G401.6 (cell line): ENCODE results near the gene GAL.

Source experiments
- FAIRE-seq: peaks from 2 replicates; lab custom pipeline; 2012; peaks lifted over from hg19 to GRCh38; lab: Jason Lieb, UNC

Gene GAL

DNA sequence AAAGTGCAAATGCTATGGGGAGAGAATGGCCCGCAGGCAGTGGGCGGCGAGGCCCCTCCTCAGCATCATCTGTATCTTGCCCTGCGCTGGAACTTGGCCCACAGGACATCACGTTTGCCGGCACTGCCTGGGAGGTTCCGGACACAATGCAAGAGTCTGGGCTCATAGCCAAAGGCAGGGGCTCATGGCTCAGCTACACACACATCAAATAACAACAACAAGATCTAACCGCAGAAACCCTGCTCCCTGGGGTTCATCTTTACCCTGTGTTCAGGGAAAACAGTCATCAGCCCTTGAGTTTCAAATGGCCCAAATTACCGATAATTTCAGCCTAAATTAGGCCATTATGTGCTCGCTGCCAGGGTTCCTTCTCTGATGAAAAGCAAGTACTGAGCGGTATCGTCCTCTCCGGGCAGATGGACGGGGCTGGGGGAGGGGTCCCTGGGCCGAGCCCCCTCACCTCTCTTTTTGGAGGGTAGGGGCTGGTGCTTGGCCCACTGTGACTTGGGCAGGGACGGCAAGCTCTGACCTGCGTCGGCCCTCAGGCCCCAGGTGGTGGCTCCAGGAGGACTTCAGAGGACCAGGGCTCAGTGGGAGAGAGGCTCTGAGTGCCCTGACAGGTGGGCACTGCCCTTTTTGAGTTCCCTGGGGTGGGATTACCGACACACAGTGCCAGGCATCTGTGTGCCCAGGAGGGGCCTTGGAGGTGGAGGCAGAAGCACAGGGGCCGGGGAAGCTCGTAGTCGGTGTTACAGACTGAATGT is 25.0 kb upstream of the GAL start:
- FAIRE-seq, result no peak

DNA sequence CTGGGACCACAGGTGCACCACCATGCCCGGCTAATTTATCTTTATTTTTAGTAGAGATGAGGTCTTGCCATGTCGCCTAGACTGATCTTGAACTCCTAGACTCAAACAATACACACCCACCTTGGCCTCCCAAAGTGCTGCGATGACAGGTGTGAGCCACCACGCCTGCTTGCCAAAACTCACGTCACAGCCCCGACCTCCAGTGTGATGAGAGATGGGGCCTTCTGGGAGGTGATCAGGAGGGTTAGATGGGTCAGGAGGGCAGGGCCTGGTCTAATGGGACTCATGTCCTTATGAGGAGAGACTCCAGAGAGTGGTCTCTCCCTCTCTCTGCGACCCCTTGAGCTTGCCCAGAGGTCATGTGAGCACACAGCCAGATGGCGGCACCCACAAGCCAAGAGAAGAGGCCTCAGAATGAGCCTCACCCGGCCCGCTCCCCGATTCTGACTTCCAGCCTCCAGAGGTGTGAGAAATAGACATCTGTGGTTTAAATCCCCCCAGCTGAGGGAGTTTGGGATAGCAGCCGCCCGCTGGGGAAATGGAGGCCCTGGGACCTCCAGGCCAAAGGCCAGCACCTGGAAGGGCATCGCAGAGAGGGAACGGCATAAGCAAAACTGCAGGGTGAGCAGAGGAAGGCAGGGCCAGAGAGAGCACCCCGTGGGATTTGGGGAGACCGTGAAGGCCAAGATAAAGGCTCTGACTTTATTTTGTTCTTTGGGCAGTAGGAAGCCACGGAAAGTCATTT is 24.1 kb upstream of the GAL start:
- FAIRE-seq, result no peak

DNA sequence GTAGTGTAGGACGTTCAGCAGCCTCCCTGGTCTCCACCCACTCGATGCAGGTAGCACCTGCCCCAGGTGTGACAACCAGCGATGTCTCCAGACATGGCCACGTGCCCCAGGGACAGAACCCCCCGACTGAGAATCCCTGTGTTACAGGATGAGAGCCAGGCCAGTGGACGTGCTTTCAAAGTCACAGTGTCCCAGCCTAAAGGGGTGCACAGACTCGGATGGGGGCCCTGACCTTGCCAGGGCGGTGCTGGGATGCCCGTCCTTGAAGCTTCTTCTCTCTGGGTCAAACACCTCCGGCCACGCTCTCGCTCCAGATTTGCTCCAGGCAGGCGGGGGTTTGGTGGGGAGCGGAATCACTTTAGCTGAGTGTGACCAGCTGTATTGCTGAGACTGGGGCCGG is 23.3 kb upstream of the GAL start:
- no peak for FAIRE-seq

DNA sequence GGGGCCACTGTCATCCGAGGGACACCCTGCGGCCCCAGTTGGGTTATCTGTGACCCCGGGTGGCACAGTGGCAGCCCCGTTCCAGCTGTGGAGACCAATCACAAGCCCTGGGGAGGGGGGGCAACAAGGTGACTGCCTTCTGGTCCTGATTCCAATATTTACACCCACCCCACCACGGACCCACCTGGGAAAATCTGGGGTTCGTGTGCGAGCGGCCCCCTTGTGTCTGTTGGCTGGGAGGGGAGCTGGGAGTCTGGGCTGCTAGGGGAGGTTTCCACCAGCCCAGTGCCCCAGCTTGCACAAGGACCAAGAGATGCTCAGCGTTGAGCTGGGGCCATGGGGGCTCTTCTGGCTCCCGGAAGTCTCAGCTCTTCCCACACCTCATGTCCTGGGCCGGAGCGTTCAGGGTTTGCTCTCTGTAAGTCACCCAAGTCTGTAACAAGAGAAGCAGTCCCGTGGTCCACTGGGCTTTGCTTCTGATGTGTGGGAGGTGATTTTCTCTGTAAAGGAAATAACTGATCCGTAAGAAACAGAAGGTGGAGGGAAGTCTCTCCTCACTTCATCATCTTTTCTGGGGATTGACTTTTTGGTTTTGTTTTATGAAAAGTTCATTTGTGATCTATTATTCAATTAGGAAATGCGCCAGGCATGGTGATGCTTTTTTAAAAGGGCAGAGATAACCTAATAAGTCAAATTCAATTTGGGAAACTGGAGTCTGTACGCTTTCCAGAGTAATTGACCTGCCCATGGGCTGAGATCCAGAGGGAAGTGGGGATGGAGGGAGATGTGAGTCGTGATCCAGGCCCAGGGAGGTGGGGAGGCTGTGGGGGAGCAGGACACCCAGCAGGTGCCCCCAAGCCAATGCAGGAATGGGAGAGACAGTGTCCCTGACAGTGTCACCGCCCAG is 22.4 kb upstream of the GAL start:
- FAIRE-seq, result no peak

DNA sequence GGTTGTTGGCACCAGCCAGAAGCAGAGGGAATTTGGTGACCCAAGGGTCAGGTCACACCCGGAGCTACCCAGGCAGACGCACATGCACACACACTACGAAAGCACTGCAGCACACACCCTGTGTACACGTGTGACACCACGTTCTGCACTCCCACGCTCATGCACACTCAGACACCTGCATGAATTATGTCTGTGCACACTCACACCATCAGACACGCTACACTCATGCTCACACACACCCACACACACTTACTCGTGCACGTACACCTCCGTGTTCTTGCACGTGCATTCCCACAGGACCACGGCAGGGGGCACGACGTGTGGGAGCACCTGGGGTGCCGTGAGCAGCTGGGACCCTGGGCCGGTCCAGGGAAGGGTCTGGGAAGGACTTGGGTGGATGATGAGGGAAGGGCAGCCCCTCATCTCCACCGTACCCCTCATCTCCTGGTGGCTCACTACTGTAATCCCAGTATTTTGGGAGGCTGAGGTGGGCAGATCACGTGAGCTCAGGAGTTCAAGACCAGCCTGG is 20.8 kb upstream of the GAL start:
- FAIRE-seq, result no peak

DNA sequence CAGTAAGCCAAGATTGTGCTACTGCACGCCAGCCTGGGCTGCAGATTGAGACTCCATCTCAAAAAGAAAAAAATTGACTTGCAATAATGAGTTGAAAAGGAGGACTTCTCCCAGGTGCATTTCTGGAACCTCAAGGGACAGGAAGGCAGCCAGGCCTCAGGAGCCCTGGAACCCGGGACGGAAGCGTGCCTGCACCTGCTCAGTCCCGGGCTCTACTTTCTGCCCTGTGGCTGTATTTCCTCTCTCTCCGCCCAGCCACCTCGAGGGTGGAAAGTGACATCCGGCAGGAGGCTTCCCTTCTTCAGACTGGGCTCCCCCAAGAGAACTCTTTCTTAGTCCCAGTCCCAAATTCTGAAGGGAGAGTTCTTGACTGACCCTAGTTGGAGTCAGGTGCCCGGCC is 20.2 kb upstream of the GAL start:
- FAIRE-seq, result no peak

DNA sequence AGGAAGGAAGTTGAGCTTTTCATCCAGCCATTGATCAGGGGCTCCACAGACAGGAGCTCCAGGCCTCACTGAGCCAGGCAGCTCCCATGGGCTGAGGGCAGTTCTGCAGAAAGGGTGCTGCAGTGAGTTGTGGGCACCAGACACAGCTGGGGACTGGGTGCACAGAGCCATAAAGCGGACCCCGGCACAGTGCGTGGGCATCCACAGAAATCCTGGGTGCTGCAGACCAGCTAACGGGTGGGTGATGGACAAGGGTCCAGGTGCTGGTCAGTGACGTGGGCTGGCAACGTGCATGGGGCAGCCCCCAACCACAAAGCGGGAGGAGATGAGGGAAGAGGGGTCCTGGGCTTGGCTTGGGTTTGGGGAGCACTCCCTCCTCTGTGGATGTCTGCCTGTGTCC is 19.4 kb upstream of the GAL start:
- no peak for FAIRE-seq

DNA sequence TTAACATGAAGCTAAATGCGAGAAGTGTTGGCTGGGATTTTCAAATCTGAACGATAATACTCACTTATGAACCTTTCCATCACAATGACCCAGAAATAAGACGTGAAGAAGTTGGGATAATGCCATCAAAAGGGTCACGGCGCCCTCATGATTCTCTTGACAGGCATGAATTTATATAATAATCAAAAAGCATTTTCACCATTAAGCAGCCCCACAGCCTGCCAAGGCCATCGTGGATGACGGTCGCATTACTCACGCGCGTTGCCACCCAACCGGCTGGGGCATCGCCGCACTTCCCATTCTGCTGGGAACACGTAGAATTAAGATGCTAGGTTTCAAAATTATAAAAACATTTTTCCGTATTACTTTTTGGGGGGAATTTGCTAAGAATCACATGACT is 18.9 kb upstream of the GAL start:
- FAIRE-seq, result no peak

DNA sequence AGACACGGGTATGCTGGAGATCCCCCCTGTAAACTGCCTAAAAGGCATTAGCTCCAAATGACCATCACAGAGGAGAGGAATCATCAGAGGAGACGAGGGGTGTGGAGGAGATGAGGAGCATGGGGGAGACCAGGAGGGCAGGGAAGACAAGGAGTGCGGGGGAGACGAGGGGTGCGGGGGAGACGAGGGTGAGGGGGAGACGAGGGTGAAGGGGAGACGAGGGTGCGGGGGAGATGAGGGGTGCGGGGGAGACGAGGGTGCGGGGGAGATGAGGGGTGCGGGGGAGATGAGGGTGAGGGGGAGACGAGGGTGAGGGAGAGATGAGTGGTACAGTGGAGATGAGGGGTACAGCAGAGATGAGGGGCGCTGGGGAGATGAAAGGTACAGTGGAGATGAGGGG is 17.5 kb upstream of the GAL start:
- FAIRE-seq, result no peak

DNA sequence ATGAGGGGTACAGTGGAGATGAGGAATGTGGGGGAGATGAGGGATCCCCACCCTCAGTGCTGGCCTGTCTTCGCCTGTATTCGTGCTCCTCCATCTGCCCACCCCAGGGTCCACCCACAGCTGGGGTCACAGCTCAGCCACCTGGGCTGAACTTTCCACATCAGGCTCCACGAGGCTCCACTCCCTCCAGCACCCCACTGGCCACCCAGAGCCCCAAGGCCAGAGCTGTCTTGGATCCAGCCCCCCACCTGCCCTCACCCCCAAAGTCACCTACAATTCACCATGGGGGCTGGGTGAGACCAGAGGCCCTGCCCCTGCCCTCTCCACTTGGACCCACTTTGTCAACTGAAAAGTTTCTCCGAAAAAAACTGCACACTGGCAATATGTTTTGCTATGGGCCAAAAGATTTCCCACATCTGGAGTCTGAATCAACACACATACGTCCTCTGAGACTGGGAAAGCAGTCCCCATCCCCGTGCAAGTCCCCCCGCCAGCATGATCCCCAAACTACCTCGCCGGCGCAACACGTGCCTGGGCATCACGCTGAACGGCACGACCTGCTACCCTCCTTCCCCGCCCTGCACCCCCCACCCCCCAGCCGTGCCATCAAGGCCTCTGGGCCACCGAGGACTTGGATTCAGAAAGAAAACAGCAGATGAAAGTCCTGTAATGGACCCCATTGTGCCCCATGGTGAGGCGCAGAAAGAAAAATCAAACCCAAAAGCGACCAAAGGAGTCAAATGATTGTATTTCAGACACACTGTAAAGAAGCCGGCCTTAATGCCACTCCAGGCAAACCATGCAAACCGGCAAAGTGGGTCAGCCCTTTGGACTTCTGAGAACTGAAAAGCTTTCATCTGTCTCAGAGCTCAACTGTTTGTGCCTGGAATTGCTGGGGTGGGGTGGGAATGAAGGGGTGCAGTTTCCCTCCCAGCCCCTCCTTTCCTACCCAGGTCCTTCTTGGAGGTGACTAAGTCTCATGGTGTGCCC is 16.5 kb upstream of the GAL start:
- FAIRE-seq, result no peak

DNA sequence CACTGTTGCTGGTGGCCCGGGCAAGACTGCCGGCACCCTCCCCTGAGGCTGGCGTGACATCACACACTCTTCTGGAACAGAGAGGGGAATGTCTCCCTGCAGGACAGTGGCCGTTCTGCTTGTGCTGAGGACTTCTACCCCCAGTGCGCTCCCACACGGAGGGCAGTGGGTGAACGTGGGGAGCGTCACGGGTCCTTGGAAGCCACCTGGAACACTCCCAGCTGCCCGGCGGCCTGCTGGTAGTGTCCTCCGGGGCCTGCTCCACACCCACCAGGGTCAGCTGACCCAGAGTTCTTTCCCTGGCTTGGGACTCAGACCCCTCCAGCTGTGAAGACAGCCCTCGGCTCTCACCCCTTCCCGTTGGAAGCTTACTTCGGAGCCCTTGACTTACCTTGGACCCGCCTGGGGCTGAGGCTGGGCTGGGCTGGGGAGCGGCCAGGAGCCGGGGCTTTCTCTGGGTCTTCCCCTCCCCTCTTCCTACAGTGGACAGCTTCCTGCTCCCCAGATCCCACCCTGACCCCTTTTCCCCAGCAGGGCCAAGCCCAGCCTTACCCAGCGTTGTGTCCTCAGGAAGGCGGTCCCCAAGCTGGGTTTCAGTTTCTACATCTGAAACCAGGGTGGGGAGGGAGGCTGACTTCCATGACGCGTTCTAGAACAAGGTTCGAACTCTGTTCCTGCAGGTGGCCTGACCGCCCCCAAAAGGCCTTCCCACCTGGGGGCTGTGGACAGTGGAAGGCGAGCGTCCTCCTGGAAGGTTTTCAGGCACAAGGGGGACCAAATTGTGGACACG is 14.8 kb upstream of the GAL start:
- no peak for FAIRE-seq

DNA sequence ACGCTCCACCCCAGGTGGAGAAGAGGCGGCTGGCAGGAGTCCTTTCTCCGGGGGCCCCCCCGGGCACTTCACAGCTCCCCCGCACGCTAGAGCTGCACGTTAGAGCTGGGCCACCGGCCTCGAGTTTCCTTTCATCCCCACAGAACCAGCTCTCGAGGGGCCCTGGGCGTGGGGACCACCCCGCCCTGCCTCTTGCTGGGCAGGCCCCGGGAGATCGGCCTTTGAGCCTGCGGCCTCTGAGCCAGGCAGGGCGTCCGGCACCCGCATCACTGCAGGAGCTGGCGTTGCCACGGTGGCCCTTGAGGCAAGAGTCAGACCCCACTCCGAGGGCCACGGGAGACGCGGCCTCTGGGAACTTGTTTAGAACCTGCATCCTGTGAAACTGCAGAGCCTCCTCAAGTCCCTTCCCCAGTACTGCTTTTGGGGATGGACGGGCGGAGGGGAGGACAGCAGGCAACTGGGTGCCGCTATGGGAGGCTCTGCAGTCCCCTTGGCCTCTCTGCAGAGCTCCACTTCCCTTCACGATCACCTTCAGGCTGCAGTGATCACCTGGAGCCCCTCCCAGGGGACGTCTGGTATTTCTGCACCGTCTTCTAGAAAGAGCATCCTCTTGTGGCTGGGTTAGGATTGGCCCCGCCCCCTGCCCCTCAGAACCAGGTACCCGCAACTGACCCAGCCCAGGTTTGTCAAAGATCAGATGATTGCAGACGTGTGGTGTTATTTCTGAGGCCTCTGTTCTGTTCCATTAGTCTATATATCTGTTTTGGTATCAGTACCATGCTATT is 13.9 kb upstream of the GAL start:
- no peak for FAIRE-seq

DNA sequence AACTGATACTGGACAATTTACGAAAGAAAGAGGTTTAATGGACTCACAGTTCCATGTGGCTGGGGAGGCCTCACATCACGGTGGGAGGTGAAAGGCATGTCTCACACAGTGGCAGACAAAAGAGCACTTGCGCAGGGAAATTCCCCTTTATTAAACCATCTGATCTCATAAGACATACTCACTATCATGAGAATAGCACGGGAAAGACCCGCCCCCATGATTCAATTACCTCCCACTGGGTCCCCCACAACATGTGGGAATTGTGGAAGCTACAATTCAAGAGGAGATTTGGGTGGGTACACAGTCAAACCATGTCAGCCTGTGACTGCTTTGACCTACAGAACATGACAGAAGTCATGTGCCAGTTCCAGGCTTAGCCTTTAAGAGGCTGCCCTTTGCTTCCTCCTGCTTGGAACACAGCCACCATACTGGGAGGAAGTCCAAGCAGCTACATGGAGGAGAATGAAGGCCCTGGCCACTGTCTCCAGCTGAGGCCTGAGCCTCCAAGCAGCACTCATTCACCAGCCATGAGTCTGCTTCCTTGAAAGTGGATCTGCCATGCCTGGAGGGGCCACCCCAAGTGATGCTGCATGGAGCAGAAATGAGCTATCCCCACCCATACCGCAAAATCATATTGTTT is 10.9 kb upstream of the GAL start:
- FAIRE-seq, result no peak

DNA sequence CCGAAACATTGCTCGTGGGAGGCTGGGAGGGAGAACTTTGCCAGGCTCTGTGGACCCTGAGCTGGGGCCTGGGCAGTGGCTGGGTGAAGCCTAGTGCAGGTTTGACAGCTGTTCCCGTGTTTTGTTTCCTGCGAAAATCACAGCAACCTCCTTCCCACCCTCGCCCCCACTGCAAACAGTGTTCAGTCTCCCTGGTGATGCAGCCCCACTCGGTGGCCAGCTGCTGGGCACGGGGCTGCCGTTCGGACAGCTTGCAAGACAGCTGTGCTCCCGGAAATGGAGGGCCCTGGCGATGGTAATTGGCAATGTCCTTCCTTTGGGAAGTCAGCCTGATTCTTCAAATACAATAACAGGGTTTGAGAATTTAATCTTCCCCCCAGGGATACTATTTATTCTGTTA is 10.4 kb upstream of the GAL start:
- no peak for FAIRE-seq

DNA sequence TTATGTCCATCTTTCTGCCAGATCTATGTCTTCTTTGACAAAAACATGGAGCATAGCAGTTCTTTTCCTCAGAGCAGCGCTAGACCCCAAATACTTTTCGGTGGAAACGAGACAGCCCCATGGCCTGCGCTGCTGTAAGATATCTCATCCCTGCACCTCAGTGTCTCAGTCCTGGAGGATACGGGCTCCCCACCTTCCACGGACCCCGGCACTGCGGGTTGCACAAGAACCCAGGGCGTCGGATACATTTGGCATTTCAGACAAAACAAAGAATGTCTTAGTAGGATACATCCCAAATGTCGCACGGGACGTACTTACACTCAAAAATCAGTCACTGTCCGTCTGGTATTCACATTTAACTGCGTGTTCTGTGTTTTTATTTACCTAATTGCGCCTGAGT is 9.9 kb upstream of the GAL start:
- no peak for FAIRE-seq

DNA sequence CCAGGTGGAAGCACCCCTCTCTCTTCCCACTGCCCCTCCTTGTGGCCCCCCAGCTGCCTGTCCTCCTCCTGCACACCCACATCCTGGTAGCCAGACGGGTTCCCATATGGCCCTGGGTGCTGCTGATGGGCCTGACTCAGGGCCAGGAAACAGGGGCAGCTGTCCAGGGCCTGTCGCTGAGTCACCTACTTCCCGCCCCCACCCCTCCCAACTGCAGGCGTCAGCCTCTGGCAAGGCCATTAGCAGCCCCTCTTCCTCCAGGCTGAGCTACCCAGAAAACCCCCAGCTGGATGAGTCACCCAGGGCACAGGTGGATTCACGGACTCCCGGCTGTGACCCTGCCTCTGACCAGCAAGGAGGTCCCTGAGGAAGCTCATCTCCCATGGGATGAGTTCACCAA is 6.9 kb upstream of the GAL start:
- no peak for FAIRE-seq

DNA sequence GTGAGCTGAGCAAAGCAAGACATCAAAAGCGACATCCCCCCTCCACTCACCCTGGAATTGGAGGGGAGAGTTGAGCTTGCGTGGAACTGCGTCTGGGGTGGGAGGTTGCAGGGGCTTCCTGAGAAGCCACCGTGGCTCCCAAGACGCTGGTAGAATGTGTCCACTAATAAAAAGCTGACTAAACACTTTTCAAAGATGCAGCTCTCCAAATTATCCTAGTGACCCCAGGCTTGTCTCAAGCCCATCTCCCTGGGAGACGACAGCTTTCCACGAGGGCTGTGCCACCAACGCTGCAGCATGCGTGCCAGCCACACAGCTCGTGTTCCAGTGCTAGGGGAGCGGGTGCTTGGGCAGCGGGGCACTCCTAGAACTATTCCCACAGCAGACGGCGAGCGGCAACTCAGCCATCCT is 6.3 kb upstream of the GAL start:
- no peak for FAIRE-seq

DNA sequence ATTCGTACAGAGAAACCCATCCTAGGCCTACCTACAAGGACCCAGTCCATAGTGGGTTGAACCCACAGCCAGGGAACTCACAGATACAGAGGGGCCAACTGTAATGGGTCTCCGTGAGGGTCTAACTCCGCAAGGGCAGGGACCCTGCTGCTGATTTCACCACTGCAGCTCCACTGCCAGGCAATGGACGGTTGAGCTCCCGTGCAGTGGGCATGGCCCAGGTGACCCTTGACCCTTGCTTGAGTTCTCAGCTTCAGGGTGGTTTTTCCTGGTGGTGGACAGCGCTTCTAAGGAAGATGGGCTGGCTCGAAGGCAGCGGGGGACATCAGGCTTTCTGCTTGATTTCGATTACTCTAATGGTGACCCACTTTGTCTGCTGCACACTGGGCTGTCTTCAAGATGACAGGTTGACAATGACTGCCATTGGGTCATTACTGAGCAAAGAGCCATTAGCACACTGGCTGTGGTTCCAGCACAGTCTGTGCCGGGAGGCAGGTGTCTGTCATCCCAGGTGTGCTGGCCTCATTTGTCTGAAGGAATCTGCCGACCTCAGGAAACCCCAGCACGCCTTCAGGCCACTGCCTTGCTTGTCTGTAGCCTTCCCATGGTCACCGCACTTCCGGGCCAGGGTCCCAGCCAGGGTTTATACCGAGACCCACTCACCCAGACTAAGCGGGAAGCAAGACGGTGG is 3.7 kb upstream of the GAL start:
- FAIRE-seq, result no peak

DNA sequence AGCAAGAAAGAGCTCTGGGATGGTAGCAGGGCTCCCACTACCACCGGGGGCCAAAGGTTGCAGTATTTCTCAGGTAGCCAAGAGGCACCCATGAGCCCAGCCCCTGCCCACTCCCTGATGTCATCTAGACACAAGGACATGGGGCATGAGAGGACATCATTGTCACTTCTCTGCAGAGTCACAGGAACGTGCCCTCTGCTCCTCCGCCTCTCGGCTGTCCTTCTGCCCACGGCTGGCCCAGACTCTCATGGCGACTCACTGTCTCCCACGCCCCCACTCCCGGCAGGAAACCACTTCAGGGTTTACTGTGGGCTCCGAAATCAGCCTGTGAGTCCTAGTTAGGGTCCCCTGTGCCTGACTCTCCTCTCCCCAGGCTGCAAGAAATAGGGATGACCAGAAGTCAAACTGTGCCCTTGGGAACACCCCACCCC is 1.8 kb upstream of the GAL start:
- no peak for FAIRE-seq
